ENCODE results near the gene MCF2L. TPM values are rescaled to one million over a fixed set of nuclear protein-coding genes. Genes with fewer than 3 reads are reported as not detected.

Gene MCF2L
- total RNA-seq, 2 experiments from 2014 or later = 2.8 to 16.4 TPM

- H3K4me3 ChIP-seq (ENCODE audit: low read depth, low read length, poor library complexity, severe bottlenecking) = no peak overlapping the region
- intact Hi-C loops (cut with micrococcal nuclease; ENCODE audit: unreplicated experiment) = no loop called here
- no peak overlapping the region for H3K27ac ChIP-seq (ENCODE audit: low read depth, low read length, poor library complexity, severe bottlenecking)
- H3K9me3 ChIP-seq (ENCODE audit: low read length) = no peaks in the 10 kb centered on the region
- no peak for TF ChIP-seq EZH2phosphoT487 (IDR thresholded peaks at IDR 0.05; ENCODE audit: borderline replicate concordance, low read depth, low read length)
- no peak for TF ChIP-seq CTCF (conservative IDR thresholded peaks at IDR 0.05; ENCODE audit: low read length)
- H4K20me1 ChIP-seq (ENCODE audit: insufficient read depth, low read length) = no peaks in the 10 kb centered on the region
- no peaks in the 10 kb centered on the region for H3K9me2 ChIP-seq (ENCODE audit: insufficient read depth, low read length)
- ChIA-PET CTCF (ENCODE audit: unreplicated experiment) (no interaction called here), POLR2A (no interaction called here)
- no peaks in the 10 kb centered on the region for H3K36me3 ChIP-seq (ENCODE audit: insufficient read depth, low read length)
- no peak for DNase-seq (ENCODE audit: low spot score)
- H3K79me2 ChIP-seq (ENCODE audit: insufficient read depth, low read depth, low read length) = no peaks in the 10 kb centered on the region
- no peaks in the 10 kb centered on the region for H3K4me1 ChIP-seq (ENCODE audit: insufficient read depth, low read length, poor library complexity, severe bottlenecking)
- H2AFZ ChIP-seq (ENCODE audit: low read length) = no peak overlapping the region
- no peak overlapping the region for H3K4me2 ChIP-seq (ENCODE audit: low read length)
- no TSS peak for BruUV-seq (replicated peaks)
Observed at GRCh38 chr13:113046128-113046882, 77.3 kb downstream of the MCF2L start.

- CTCF ChIA-PET (ENCODE audit: unreplicated experiment) = no interaction called here
- no peak for DNase-seq (ENCODE audit: low spot score)
- Histone ChIP-seq H4K20me1 (ENCODE audit: insufficient read depth, low read length) (no peaks in the 10 kb centered on the region), H3K79me2 (ENCODE audit: insufficient read depth, low read depth, low read length) (no peaks in the 10 kb centered on the region), H3K4me1 (ENCODE audit: insufficient read depth, low read length, poor library complexity, severe bottlenecking) (no peaks in the 10 kb centered on the region), H3K4me2 (ENCODE audit: low read length) (no peak overlapping the region), H3K4me3 (ENCODE audit: low read depth, low read length, poor library complexity, severe bottlenecking) (no peak overlapping the region), H3K36me3 (ENCODE audit: insufficient read depth, low read length) (no peaks in the 10 kb centered on the region), H3K9me2 (ENCODE audit: insufficient read depth, low read length) (no peaks in the 10 kb centered on the region), H3K27ac (ENCODE audit: low read depth, low read length, poor library complexity, severe bottlenecking) (no peak overlapping the region), H3K9me3 (ENCODE audit: low read length) (no peaks in the 10 kb centered on the region), H2AFZ (ENCODE audit: low read length) (no peak overlapping the region)
- TF ChIP-seq EZH2phosphoT487 (IDR thresholded peaks at IDR 0.05; ENCODE audit: borderline replicate concordance, low read depth, low read length) (no peak), CTCF (conservative IDR thresholded peaks at IDR 0.05; ENCODE audit: low read length) (no peak)
- no TSS peak for BruUV-seq (replicated peaks)
- intact Hi-C loops (cut with micrococcal nuclease; ENCODE audit: unreplicated experiment) = no loop called here
- POLR2A ChIA-PET = no interaction called here
Observed at GRCh38 chr13:113046883-113047244, 77.8 kb downstream of the MCF2L start.

- POLR2A ChIA-PET = no interaction called here
Observed at GRCh38 chr13:113047587-113047986, 78.6 kb downstream of the MCF2L start.

More at GRCh38 chr13:113047587-113047986, 78.6 kb downstream of the MCF2L start:
- Histone ChIP-seq H3K79me2 (ENCODE audit: insufficient read depth, low read depth, low read length) (no peaks in the 10 kb centered on the region), H2AFZ (ENCODE audit: low read length) (no peak overlapping the region), H3K27ac (ENCODE audit: low read depth, low read length, poor library complexity, severe bottlenecking) (no peak overlapping the region), H3K4me2 (ENCODE audit: low read length) (no peak overlapping the region), H3K9me3 (ENCODE audit: low read length) (no peaks in the 10 kb centered on the region), H3K4me1 (ENCODE audit: insufficient read depth, low read length, poor library complexity, severe bottlenecking) (no peaks in the 10 kb centered on the region), H3K4me3 (ENCODE audit: low read depth, low read length, poor library complexity, severe bottlenecking) (no peak overlapping the region), H3K36me3 (ENCODE audit: insufficient read depth, low read length) (no peaks in the 10 kb centered on the region), H3K9me2 (ENCODE audit: insufficient read depth, low read length) (no peaks in the 10 kb centered on the region), H4K20me1 (ENCODE audit: insufficient read depth, low read length) (no peaks in the 10 kb centered on the region)
- CTCF ChIA-PET (ENCODE audit: unreplicated experiment) = no interaction called here
- BruUV-seq (replicated peaks) = no TSS peak
- TF ChIP-seq CTCF (conservative IDR thresholded peaks at IDR 0.05; ENCODE audit: low read length) (no peak), EZH2phosphoT487 (IDR thresholded peaks at IDR 0.05; ENCODE audit: borderline replicate concordance, low read depth, low read length) (no peak)
- intact Hi-C loops (cut with micrococcal nuclease; ENCODE audit: unreplicated experiment) = no loop called here
- no peak for DNase-seq (ENCODE audit: low spot score)

All from OCI-LY7 (cell line).